ENCODE measurements around the gene DAPK1.

Gene DAPK1

GRCh38 chr9:87656485-87656884 lies 158.8 kb downstream of the DAPK1 start:
- H3K27me3 ChIP-seq, result no peaks in the 10 kb centered on the region
- TF ChIP-seq Cebpa-rat (IDR thresholded peaks at IDR 0.05), result no peak
- H4K20me1 ChIP-seq, result no peaks in the 10 kb centered on the region
- H3K36me3 ChIP-seq, result no peaks in the 10 kb centered on the region
- no peak overlapping the region for H3K9ac ChIP-seq
- no peak overlapping the region for H3K27ac ChIP-seq
- H3K4me1 ChIP-seq, result no peaks in the 10 kb centered on the region
- H3K4me2 ChIP-seq, result no peak overlapping the region
- H3K9me3 ChIP-seq, result no peaks in the 10 kb centered on the region
- H3K4me3 ChIP-seq, result no peak overlapping the region

- TF ChIP-seq Cebpa-rat (IDR thresholded peaks at IDR 0.05), result no peak
- no peak overlapping the region for H3K4me3 ChIP-seq
- no peaks in the 10 kb centered on the region for H4K20me1 ChIP-seq
- no peak overlapping the region for H3K9ac ChIP-seq
- no peaks in the 10 kb centered on the region for H3K27me3 ChIP-seq
- no peaks in the 10 kb centered on the region for H3K4me1 ChIP-seq
- H3K36me3 ChIP-seq, result no peaks in the 10 kb centered on the region
- H3K9me3 ChIP-seq, result no peaks in the 10 kb centered on the region
- H3K27ac ChIP-seq, result no peak overlapping the region
- H3K4me2 ChIP-seq, result no peak overlapping the region
These were observed 159.5 kb downstream of the DAPK1 start for GRCh38 chr9:87657190-87657589.

- Histone ChIP-seq H3K4me1 (no peaks in the 10 kb centered on the region), H3K9ac (no peak overlapping the region), H3K4me3 (no peak overlapping the region), H3K36me3 (no peaks in the 10 kb centered on the region), H3K27ac (no peak overlapping the region), H3K9me3 (no peaks in the 10 kb centered on the region), H3K27me3 (no peaks in the 10 kb centered on the region), H3K4me2 (no peak overlapping the region), H4K20me1 (no peaks in the 10 kb centered on the region)
- TF ChIP-seq Cebpa-rat (IDR thresholded peaks at IDR 0.05), result no peak
These were observed 160.2 kb downstream of the DAPK1 start for GRCh38 chr9:87657893-87658292.

- Histone ChIP-seq H3K27me3 (no peaks in the 10 kb centered on the region), H3K4me2 (no peak overlapping the region), H3K4me3 (no peak overlapping the region), H4K20me1 (no peaks in the 10 kb centered on the region), H3K27ac (no peak overlapping the region), H3K4me1 (no peaks in the 10 kb centered on the region), H3K9ac (no peak overlapping the region), H3K36me3 (no peaks in the 10 kb centered on the region), H3K9me3 (no peaks in the 10 kb centered on the region)
- no peak for TF ChIP-seq Cebpa-rat (IDR thresholded peaks at IDR 0.05)
These were observed 160.8 kb downstream of the DAPK1 start for GRCh38 chr9:87658511-87658910.

GRCh38 chr9:87659534-87660419 lies 162.1 kb downstream of the DAPK1 start:
- Histone ChIP-seq H3K27me3 (no peaks in the 10 kb centered on the region), H3K4me3 (no peak overlapping the region), H3K9me3 (no peaks in the 10 kb centered on the region), H3K4me1 (no peaks in the 10 kb centered on the region), H4K20me1 (no peaks in the 10 kb centered on the region), H3K27ac (no peak overlapping the region), H3K4me2 (no peak overlapping the region), H3K9ac (no peak overlapping the region), H3K36me3 (no peaks in the 10 kb centered on the region)
- no peak for TF ChIP-seq Cebpa-rat (IDR thresholded peaks at IDR 0.05)

GRCh38 chr9:87661241-87661640 lies 163.6 kb downstream of the DAPK1 start:
- Histone ChIP-seq H3K4me1 (no peaks in the 10 kb centered on the region), H4K20me1 (no peaks in the 10 kb centered on the region), H3K27ac (no peak overlapping the region), H3K9ac (no peak overlapping the region), H3K9me3 (no peaks in the 10 kb centered on the region), H3K27me3 (no peaks in the 10 kb centered on the region), H3K4me2 (no peak overlapping the region), H3K4me3 (no peak overlapping the region), H3K36me3 (no peaks in the 10 kb centered on the region)
- TF ChIP-seq Cebpa-rat (IDR thresholded peaks at IDR 0.05), result no peak

- no peaks in the 10 kb centered on the region for H3K27me3 ChIP-seq
- H3K4me3 ChIP-seq, result no peak overlapping the region
- peaks cover 14% of the 10 kb centered on the region for H3K9me3 ChIP-seq
- no peak overlapping the region for H3K9ac ChIP-seq
- no peak overlapping the region for H3K4me2 ChIP-seq
- no peak for TF ChIP-seq Cebpa-rat (IDR thresholded peaks at IDR 0.05)
- H4K20me1 ChIP-seq, result no peaks in the 10 kb centered on the region
- H3K36me3 ChIP-seq, result no peaks in the 10 kb centered on the region
- no peaks in the 10 kb centered on the region for H3K4me1 ChIP-seq
- H3K27ac ChIP-seq, result no peak overlapping the region
These were observed 165.3 kb downstream of the DAPK1 start for GRCh38 chr9:87662808-87663528.

- Histone ChIP-seq H3K4me3 (no peak overlapping the region), H3K4me2 (no peak overlapping the region), H3K4me1 (no peaks in the 10 kb centered on the region), H3K36me3 (no peaks in the 10 kb centered on the region), H3K27me3 (no peaks in the 10 kb centered on the region), H3K9ac (no peak overlapping the region), H3K9me3 (peaks cover 14% of the 10 kb centered on the region), H4K20me1 (no peaks in the 10 kb centered on the region), H3K27ac (no peak overlapping the region)
- TF ChIP-seq Cebpa-rat (IDR thresholded peaks at IDR 0.05), result no peak
These were observed 165.9 kb downstream of the DAPK1 start for GRCh38 chr9:87663556-87663955.

GRCh38 chr9:87664153-87665060 lies 166.7 kb downstream of the DAPK1 start:
- Histone ChIP-seq H3K4me3 (no peak overlapping the region), H4K20me1 (no peaks in the 10 kb centered on the region), H3K4me2 (no peak overlapping the region), H3K4me1 (no peaks in the 10 kb centered on the region), H3K9me3 (peaks cover 14% of the 10 kb centered on the region), H3K36me3 (no peaks in the 10 kb centered on the region), H3K27ac (no peak overlapping the region), H3K27me3 (no peaks in the 10 kb centered on the region), H3K9ac (no peak overlapping the region)
- no peak for TF ChIP-seq Cebpa-rat (IDR thresholded peaks at IDR 0.05)

Data from BLaER1 (cell line).